Immature natural killer cell (primary cell): ENCODE data around the gene VIT. TPM values are rescaled to one million over a fixed set of nuclear protein-coding genes. Genes with fewer than 3 reads are reported as not detected.

ENCODE experiments used
- DNase-seq, 3 donors: peaks; one replicate each; pipeline ENCODE4 v3.0.0; 2022; ENCODE audit warnings: mixed read lengths in 1 of 3
- H3K27ac Mint-ChIP-seq, 6 donors: one replicate each; pipeline ENCODE4 v1.8.0; 2020; ENCODE audit warnings: mixed read lengths in 6 of 6, mild to moderate bottlenecking in 5 of 6, inconsistent platforms in 4 of 6, moderate library complexity in 3 of 6
- H3K27me3 Mint-ChIP-seq, 3 donors: one replicate each; pipeline ENCODE4 v1.8.0; 2020 to 2021; ENCODE audit warnings: low read depth in 3 of 3, mild to moderate bottlenecking in 3 of 3, mixed read lengths in 3 of 3, moderate library complexity in 3 of 3, inconsistent platforms in 1 of 3
- H3K36me3 Mint-ChIP-seq, 3 donors: one replicate each; pipeline ENCODE4 v1.8.0; 2020; ENCODE audit warnings: mixed read lengths in 3 of 3, inconsistent platforms in 2 of 3, mild to moderate bottlenecking in 2 of 3
- H3K4me1 Mint-ChIP-seq, 2 donors: one replicate each; pipeline ENCODE4 v1.8.0; 2020; ENCODE audit warnings: inconsistent platforms in 2 of 2, mild to moderate bottlenecking in 2 of 2, mixed read lengths in 2 of 2, moderate library complexity in 1 of 2
- H3K4me3 Mint-ChIP-seq, 5 donors: one replicate each; pipeline ENCODE4 v1.8.0; 2020; ENCODE audit warnings: mild to moderate bottlenecking in 5 of 5, mixed read lengths in 5 of 5, inconsistent platforms in 3 of 5, moderate library complexity in 3 of 5
- H3K9me3 Mint-ChIP-seq, 6 donors: one replicate each; pipeline ENCODE4 v1.8.0; 2020; ENCODE audit warnings: mild to moderate bottlenecking in 6 of 6, mixed read lengths in 6 of 6, inconsistent platforms in 4 of 6, moderate library complexity in 3 of 6
- polyA plus RNA-seq, 3 donors: library from polyadenylated mRNA; unstranded; fragments of 300-500 nt; fragmentation: Illumina TruSeq; gene quantifications; one replicate each; pipeline ENCODE4 v1.2.3, GENCODE V29; 2021

Gene VIT
- polyA plus RNA-seq, 3 donors from 2014 or later = 1.2 to 4.7 TPM; not detected in 1

DNA sequence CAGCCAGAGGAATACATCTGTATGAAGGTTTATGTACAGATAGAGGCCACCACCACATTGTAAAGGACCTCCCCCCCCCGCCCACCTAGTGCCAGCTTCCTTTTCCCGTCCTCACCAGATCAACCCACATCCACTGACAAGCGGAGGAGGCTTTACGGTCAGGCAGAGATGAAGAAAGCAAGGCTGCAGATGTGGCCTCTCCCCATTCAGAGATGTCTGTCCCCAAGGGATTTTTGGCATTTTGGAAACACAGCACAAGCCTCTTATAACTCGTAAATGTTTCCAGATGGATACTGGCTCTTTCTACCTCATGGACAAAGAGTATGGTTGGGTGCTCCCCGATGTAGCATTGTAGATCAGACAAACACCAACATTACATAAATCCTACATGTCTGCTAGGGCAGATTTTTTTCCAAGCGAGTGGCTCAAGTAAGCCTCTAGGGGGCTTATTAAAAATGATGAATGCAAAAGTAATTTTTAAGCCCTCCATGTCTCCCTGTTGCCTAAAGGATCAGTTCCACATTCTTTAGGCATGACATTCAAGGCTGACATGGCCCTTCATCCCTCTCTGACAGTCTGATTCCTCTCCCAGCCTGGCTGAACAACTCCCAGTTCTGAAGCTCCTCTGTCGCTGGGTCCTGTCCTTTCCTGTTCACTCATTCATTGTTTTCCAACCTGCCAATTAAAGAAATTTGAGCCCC, 11.7 kb downstream of the VIT start:
- Mint-ChIP-seq H3K4me3 (no peak overlapping the region), H3K27ac (no peak overlapping the region), H3K4me1 (no peaks in the 10 kb centered on the region), H3K27me3 (peaks cover 3 to 15% (median 8%) of the 10 kb centered on the region in 3 donors), H3K36me3 (peaks cover 0 to 4% (median 4%) of the 10 kb centered on the region in 3 donors), H3K9me3 (peaks cover 0 to 6% (median 3%) of the 10 kb centered on the region in 6 donors)
- no peak for DNase-seq

DNA sequence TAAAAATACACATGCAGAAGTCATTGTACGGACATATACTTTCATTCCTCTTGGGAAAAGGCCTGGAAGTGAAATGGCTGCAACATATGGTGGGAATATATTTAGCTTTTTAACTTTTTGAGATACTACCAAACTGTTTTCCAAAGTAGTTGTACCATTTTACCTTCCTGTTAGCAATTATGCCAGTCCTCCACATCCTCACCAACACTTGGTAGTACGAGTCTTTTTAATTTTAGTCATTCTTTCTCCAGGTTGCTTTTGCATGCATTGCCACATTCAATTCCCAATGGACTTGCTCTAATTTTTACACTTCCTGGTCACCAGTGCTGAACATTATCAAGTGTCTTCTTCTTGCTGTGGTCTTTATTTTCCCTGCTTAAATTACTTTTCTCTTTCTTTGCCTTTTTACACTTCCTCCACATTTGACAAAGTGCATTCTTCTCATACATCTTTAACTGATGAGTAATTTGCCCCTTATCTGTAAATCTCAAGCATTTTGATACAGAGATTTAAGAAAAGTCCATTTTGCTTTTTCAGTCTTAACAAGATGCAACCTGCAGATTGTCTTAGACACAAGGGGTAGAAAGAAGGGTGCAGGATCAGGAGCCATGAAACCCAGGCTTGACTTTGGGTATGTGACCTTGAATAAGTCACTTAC, 14.5 kb downstream of the VIT start:
- peaks cover 0 to 4% (median 4%) of the 10 kb centered on the region in 3 donors for H3K36me3 Mint-ChIP-seq
- H3K27me3 Mint-ChIP-seq = peaks cover 2 to 13% (median 7%) of the 10 kb centered on the region in 3 donors
- peaks cover 0 to 6% (median 3%) of the 10 kb centered on the region in 6 donors for H3K9me3 Mint-ChIP-seq
- no peak overlapping the region for H3K4me3 Mint-ChIP-seq
- no peak for DNase-seq
- no peak overlapping the region for H3K27ac Mint-ChIP-seq
- no peaks in the 10 kb centered on the region for H3K4me1 Mint-ChIP-seq

- H3K4me1 Mint-ChIP-seq = no peaks in the 10 kb centered on the region
- H3K36me3 Mint-ChIP-seq = peaks cover 0 to 4% (median 4%) of the 10 kb centered on the region in 3 donors
- DNase-seq = no peak
- H3K9me3 Mint-ChIP-seq = peaks cover 0 to 6% (median 3%) of the 10 kb centered on the region in 6 donors
- H3K27me3 Mint-ChIP-seq = peaks cover 0 to 13% (median 7%) of the 10 kb centered on the region in 3 donors
- H3K27ac Mint-ChIP-seq = no peak overlapping the region
- no peak overlapping the region for H3K4me3 Mint-ChIP-seq
Measured at GRCh38 chr2:36711741-36712314, 15.3 kb downstream of the VIT start.

DNA sequence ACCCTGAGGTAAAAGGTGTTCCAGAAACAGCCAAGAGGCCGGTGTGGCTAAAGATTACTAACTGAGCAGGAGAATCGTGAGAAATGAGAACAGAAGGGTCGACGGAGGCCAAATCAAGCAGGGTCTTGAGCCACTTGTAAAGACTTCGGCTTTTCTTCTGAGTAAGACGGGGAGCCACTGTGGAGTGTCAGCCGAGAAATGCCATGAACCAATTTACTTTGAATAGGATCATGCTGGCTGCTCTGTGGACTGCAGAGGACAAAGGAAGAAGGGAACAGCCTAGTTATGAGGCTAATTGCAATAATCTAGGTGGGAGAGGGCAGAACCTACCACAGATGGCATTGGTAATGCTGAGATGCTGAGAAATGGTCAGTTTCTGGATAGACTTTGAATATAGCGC, 16.8 kb downstream of the VIT start:
- H3K36me3 Mint-ChIP-seq = peaks cover 0 to 4% (median 4%) of the 10 kb centered on the region in 3 donors
- no peak for DNase-seq
- H3K27ac Mint-ChIP-seq = no peak overlapping the region
- peaks cover 0 to 7% (median 6%) of the 10 kb centered on the region in 3 donors for H3K27me3 Mint-ChIP-seq
- H3K4me1 Mint-ChIP-seq = no peaks in the 10 kb centered on the region
- H3K9me3 Mint-ChIP-seq = peaks cover 0 to 6% (median 3%) of the 10 kb centered on the region in 6 donors
- H3K4me3 Mint-ChIP-seq = no peak overlapping the region

DNA sequence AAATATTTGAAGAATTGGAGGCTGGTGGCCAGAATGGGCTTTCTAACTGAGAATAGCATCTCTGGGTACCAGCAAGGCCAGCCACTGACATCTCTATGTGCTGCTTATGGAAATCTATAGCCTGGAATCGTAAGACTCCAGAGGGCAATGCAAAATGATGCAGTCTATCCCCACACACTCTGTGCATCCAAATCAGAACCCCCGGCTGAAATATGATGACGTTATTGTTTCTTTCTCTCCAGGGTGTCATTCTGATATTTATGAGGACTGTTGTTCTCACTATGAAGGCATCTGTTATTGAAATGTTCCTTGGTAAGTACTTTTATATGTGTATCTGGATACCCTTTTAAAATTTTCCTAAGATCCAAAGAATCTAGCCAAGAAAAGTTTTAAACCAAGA, 19.6 kb downstream of the VIT start:
- H3K27me3 Mint-ChIP-seq = peaks cover 3 to 11% (median 5%) of the 10 kb centered on the region in 3 donors
- H3K4me3 Mint-ChIP-seq = no peak overlapping the region
- H3K9me3 Mint-ChIP-seq = peaks cover 0 to 4% (median under 1%) of the 10 kb centered on the region in 6 donors
- H3K4me1 Mint-ChIP-seq = no peaks in the 10 kb centered on the region
- H3K27ac Mint-ChIP-seq = no peak overlapping the region
- DNase-seq = no peak
- peaks cover 0 to 2% (median 2%) of the 10 kb centered on the region in 3 donors for H3K36me3 Mint-ChIP-seq

- Mint-ChIP-seq H3K27ac (no peak overlapping the region), H3K4me3 (no peak overlapping the region), H3K9me3 (no peaks in the 10 kb centered on the region), H3K27me3 (peaks cover 3 to 13% (median 5%) of the 10 kb centered on the region in 3 donors), H3K4me1 (no peaks in the 10 kb centered on the region), H3K36me3 (no peaks in the 10 kb centered on the region)
- DNase-seq = no peak
Measured at GRCh38 chr2:36717603-36718266, 21.2 kb downstream of the VIT start.

DNA sequence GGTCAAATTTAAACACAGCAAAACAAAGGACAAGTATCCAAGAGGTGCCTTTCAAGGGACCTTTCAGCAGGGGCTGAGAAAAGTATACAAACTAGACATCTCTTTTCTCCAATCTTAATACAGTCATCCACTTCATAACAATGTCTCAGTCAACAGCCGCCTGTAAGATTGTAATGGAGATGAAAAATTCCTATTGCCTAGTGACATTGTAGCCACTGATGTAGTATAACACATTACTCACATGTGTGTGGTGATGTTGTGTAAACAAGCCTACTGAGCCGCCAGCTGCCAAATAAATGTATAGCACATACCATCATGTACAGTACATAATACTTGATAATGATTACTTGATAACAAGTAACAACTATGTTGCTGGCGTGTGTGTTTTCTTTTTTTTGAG, 31.0 kb downstream of the VIT start:
- Mint-ChIP-seq H3K27me3 (peaks cover 0 to 7% (median 7%) of the 10 kb centered on the region in 3 donors), H3K36me3 (no peaks in the 10 kb centered on the region), H3K4me3 (no peak overlapping the region), H3K27ac (no peak overlapping the region), H3K9me3 (no peaks in the 10 kb centered on the region), H3K4me1 (no peaks in the 10 kb centered on the region)
- no peak for DNase-seq

DNA sequence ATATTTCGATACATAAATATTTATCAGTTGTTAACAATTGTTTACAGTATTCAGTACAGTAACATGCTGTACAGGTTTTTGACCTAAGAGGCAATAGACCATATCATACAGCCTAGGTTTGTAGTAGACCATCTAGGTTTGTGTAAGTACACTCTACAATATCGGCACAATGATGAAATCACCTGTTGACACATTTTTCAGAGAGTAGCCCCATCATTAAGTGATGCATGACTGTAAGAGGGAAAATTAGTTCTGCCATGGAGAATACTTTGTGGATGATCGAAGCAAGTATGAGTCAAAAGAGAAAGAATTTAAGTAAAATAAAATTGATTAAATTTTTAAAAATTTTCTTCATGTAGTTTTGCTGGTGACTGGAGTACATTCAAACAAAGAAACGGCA, 32.6 kb downstream of the VIT start:
- Mint-ChIP-seq H3K27me3 (peaks cover 0 to 7% (median 7%) of the 10 kb centered on the region in 3 donors), H3K4me1 (no peaks in the 10 kb centered on the region), H3K4me3 (no peak overlapping the region), H3K36me3 (no peaks in the 10 kb centered on the region), H3K27ac (no peak overlapping the region), H3K9me3 (no peaks in the 10 kb centered on the region)
- no peak for DNase-seq

DNA sequence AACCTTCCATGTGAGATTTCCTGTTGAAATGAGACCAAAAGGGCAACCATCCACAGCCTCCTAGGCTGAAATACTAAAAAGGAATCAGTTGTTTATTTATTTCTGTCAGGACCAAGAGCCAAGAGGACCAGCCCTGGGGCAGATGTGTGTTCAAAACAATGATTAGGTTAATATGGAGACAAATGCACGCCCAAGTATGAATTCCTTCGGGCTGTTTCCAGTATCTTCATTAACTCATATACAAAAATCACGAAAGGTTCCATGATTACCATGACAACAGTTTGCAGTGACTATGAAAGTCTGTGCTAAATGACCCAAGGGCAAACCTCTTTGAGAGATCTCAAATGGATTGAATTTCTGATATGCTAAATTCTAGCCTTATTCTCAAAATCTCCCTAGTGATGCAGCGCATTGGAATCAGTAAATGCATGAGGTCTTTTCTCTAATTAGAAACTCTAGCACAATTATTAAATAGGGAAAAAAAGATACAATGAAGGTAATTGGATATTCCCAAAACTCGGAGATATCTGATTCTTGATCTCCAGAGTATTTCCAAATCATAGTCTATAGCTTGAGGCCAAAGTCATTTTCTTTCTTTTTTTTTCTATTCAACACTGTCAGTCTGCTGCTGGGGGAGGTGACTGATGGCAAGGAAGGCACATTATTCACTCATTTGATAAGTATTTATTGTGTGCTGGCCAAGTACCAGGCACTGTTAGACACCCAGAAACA, 35.6 kb downstream of the VIT start:
- no peak overlapping the region for H3K27ac Mint-ChIP-seq
- no peak for DNase-seq
- no peaks in the 10 kb centered on the region for H3K9me3 Mint-ChIP-seq
- H3K4me1 Mint-ChIP-seq = no peaks in the 10 kb centered on the region
- H3K27me3 Mint-ChIP-seq = peaks cover 0 to 9% (median 7%) of the 10 kb centered on the region in 3 donors
- no peaks in the 10 kb centered on the region for H3K36me3 Mint-ChIP-seq
- H3K4me3 Mint-ChIP-seq = no peak overlapping the region

- H3K36me3 Mint-ChIP-seq = no peaks in the 10 kb centered on the region
- DNase-seq = no peak
- no peaks in the 10 kb centered on the region for H3K4me1 Mint-ChIP-seq
- H3K9me3 Mint-ChIP-seq = no peaks in the 10 kb centered on the region
- no peak overlapping the region for H3K4me3 Mint-ChIP-seq
- peaks cover 0 to 7% (median 7%) of the 10 kb centered on the region in 3 donors for H3K27me3 Mint-ChIP-seq
- H3K27ac Mint-ChIP-seq = no peak overlapping the region
Measured at GRCh38 chr2:36732673-36733036, 36.1 kb downstream of the VIT start.

DNA sequence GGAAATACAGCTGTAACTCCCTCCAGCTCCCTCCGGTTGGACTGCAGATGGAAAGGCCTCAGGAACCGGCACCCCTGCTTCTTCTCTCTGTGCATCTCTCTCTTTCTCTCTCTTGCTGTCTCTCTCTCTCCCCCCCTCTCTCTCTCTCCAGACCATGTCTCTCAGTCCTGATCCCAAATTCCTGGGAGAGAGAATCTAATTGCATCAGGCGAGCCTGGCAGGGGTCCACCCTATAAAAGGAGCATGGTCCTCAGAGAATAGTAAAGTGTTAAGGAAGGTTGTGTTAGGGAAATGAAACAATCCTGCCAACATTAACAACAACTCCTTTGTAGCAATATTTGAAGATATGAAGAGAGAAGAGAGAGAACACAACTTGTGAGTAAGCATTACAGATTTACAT, 36.7 kb downstream of the VIT start:
- DNase-seq = no peak
- no peak overlapping the region for H3K27ac Mint-ChIP-seq
- peaks cover 0 to 7% (median 7%) of the 10 kb centered on the region in 3 donors for H3K27me3 Mint-ChIP-seq
- H3K4me3 Mint-ChIP-seq = no peak overlapping the region
- no peaks in the 10 kb centered on the region for H3K36me3 Mint-ChIP-seq
- H3K4me1 Mint-ChIP-seq = no peaks in the 10 kb centered on the region
- no peaks in the 10 kb centered on the region for H3K9me3 Mint-ChIP-seq

GRCh38 chr2:36734304-36734703, 37.8 kb downstream of the VIT start:
- DNase-seq = no peak
- H3K27me3 Mint-ChIP-seq = peaks cover 0 to 7% (median 5%) of the 10 kb centered on the region in 3 donors
- H3K27ac Mint-ChIP-seq = no peak overlapping the region
- no peaks in the 10 kb centered on the region for H3K9me3 Mint-ChIP-seq
- H3K36me3 Mint-ChIP-seq = no peaks in the 10 kb centered on the region
- H3K4me1 Mint-ChIP-seq = no peaks in the 10 kb centered on the region
- H3K4me3 Mint-ChIP-seq = no peak overlapping the region

DNA sequence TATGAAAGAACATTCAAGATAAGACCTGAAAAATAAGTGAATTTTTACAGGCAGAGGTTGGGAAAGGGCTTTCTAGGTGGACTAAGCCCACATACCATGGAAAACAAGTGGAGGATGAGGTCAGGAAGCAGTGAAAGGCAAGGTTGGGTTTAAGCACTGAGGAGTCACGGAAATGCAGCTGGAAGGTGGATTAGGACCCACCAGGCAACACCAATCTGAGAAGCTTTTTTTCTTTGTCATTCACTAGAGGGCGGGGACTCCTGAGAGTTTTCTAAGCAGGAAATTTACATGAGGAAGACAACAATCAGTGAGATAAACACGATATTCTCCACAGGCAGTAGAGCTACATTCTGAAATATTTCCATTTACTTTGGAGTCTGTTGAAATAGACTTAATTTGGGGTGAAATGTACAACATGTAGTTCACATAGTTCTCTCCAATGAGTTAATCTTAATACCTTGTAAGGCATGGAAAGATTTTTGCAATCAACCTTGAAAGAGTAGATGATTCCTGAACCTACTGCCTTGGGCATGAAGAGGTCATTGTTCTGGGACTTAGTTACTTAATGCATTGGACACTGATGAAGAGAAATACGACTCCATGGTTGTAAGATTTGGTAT, 40.7 kb downstream of the VIT start:
- H3K27ac Mint-ChIP-seq = no peak overlapping the region

More for the DNA sequence above, 40.7 kb downstream of the VIT start:
- Mint-ChIP-seq H3K36me3 (no peaks in the 10 kb centered on the region), H3K4me3 (no peak overlapping the region), H3K9me3 (peaks cover 0 to 1% (median 0%) of the 10 kb centered on the region in 6 donors), H3K27me3 (peaks cover 0 to 9% (median 2%) of the 10 kb centered on the region in 3 donors), H3K4me1 (no peaks in the 10 kb centered on the region)
- no peak for DNase-seq
